Lower leg skin (tissue), 3 donors: Measurements from ENCODE around the gene DISP2.

ENCODE experiments used
- POLR2A ChIP-seq, 2 donors: fragments of 450-650 bp; IDR thresholded peaks; one replicate each; pipeline ENCODE4 v1.6.1; 2016 to 2017; ENCODE audit warnings: antibody characterized with exemption in 2 of 2, mild to moderate bottlenecking in 1 of 2, moderate library complexity in 1 of 2
- TF ChIP-seq, protein P1 (sequence below), 3 donors: fragments of 450-650 bp; IDR thresholded peaks; one replicate each; pipeline ENCODE4 v1.5.1; 2016; ENCODE audit warnings: antibody characterized with exemption in 3 of 3, mild to moderate bottlenecking in 3 of 3, moderate library complexity in 2 of 3

DNA sequence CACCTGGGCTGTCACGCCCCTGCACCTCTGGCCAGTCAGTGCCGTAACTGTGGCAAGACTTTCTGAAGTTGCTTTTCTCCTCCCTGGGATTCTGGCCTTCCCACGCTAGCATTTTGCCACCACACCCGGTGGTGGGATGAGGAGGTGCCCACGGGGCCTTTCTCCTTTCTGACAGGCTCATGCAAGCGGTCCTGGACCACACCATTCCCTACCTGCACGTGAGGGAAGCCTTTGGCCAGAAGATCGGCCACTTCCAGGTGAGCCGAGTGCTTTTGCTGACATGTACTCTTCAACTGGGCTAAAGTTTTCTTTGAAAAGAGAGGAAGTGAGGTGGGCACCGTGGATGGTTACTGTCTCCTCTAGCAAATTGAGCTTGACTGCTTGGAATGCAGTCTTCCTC lies 57.2 kb downstream of the DISP2 start:
- no peak for TF ChIP-seq POLR2A (IDR thresholded peaks at IDR 0.05)
- TF ChIP-seq, protein P1, sequence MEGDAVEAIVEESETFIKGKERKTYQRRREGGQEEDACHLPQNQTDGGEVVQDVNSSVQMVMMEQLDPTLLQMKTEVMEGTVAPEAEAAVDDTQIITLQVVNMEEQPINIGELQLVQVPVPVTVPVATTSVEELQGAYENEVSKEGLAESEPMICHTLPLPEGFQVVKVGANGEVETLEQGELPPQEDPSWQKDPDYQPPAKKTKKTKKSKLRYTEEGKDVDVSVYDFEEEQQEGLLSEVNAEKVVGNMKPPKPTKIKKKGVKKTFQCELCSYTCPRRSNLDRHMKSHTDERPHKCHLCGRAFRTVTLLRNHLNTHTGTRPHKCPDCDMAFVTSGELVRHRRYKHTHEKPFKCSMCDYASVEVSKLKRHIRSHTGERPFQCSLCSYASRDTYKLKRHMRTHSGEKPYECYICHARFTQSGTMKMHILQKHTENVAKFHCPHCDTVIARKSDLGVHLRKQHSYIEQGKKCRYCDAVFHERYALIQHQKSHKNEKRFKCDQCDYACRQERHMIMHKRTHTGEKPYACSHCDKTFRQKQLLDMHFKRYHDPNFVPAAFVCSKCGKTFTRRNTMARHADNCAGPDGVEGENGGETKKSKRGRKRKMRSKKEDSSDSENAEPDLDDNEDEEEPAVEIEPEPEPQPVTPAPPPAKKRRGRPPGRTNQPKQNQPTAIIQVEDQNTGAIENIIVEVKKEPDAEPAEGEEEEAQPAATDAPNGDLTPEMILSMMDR (IDR thresholded peaks at IDR 0.05): no peak
